ENCODE measurements around the gene METTL14. TPM values are rescaled to one million over a fixed set of nuclear protein-coding genes. Genes with fewer than 3 reads are reported as not detected.

METTL14 gene
- 23.8 and 42.1 TPM in 2 replicates for total RNA-seq

DNA sequence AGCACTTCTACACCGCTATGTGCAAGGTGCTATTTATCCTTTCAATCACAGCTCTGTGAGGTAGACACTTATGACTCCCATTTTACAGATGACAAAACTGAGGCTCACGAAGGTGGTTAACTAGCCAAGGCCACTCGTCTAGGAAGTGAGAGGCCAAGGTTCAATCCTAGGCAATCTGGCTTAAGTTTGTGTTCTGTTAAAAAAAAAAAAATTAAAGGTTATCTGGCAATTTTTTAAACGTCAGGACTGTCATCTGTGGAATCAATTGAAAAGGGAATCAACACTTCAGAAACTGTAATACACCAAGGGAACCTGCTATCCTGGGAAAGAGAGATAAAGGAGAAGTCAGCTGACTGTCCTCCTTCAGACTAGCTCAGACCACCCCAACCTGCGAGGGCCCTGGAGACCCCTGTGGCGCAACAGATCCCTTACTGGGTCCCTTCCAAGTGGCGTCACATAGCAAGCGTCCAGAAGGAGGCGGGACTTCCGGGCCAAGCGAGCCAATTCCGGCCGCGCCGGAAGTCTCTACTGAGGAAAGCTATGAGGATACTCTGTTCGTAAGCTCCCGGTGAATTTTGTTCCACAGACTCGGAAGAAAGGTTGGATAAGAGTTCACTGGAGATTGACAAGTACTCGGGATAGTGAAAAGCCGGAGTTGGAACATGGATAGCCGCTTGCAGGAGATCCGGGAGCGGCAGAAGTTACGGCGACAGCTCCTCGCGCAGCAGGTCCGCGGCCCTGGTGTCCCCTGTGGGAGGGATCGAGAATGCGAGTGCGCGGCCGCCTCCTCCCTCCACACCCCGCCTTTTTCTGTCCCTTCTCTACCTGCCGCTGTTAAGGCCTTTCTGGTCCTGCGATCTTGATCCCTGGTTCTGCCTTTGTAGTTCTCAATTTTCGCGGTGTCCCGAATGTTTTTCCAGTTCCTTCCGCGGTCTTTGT, at the start of gene METTL14:
Gene METTL14, plus strand, starts transcription at position 520 of the 939 bp plus-strand sequence. Its CDS starts 143 bp downstream, at position 663.

Other genes with a start within 250 kb of the METTL14 start
- gene SEC24D, start 150.7 kb downstream of the METTL14 start, total RNA-seq: 23.8 and 36.5 TPM in 2 replicates
- 0.09 and 0.42 TPM in 2 replicates for gene SYNPO2, start 203.5 kb downstream of the METTL14 start, total RNA-seq

Measured in airway epithelial cell (primary cell).